Sigmoid colon (tissue), 3 donors: ENCODE data around the gene CDC14A.

Experiments
- POLR2A ChIP-seq, 2 donors: fragments of 450-650 bp; IDR thresholded peaks; one replicate each; pipeline ENCODE4 v1.6.1; 2016; ENCODE audit warnings: antibody characterized with exemption in 2 of 2, mild to moderate bottlenecking in 2 of 2, moderate library complexity in 2 of 2
- TF ChIP-seq, protein P1 (sequence below), 4 experiments: fragments of 450-650 bp in 3 of 4; fragments of 200-600 bp in 1 of 4; IDR thresholded peaks; one replicate each; pipeline ENCODE4 v1.5.1; 2016 to 2019; ENCODE audit warnings: antibody characterized with exemption in 4 of 4, mild to moderate bottlenecking in 3 of 4, moderate library complexity in 2 of 4

DNA sequence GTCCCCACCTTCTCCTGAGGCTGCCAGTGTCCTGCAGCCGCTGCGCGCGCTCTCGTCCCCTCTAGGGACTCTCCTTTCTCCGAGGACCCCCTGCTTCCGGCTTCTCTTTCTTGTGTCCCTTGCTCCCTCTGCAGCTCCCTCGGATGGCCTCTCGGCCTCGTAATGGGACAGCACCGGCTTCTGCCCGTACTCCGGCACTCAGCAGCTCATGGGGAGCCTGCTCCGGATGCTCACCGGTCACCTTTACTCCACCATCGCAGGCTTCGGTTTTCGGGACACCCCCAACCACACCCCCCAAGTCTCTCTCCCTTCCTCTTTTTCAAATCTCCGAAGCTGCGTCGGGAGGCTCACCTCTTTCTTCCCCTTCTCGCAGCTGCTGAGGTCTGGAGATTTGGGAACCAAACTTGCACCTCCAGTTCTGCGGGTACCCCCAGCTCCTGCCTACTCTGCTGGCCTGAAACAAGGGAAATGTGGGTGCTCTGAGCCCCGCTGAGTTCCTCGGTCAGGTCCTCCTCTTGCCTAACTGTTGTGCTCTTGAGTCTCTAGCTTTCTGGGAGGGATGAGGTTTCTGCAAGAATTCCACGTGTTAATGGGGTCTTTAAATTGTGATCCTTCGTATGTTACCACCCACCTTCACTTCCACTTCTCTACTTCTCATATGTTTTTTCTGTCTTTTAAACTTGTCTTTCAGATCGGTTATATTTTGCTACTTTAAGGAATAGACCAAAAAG is 930 bp downstream of the CDC14A start:
- TF ChIP-seq, protein P1, sequence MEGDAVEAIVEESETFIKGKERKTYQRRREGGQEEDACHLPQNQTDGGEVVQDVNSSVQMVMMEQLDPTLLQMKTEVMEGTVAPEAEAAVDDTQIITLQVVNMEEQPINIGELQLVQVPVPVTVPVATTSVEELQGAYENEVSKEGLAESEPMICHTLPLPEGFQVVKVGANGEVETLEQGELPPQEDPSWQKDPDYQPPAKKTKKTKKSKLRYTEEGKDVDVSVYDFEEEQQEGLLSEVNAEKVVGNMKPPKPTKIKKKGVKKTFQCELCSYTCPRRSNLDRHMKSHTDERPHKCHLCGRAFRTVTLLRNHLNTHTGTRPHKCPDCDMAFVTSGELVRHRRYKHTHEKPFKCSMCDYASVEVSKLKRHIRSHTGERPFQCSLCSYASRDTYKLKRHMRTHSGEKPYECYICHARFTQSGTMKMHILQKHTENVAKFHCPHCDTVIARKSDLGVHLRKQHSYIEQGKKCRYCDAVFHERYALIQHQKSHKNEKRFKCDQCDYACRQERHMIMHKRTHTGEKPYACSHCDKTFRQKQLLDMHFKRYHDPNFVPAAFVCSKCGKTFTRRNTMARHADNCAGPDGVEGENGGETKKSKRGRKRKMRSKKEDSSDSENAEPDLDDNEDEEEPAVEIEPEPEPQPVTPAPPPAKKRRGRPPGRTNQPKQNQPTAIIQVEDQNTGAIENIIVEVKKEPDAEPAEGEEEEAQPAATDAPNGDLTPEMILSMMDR (IDR thresholded peaks at IDR 0.05): no peak
- no peak for TF ChIP-seq POLR2A (IDR thresholded peaks at IDR 0.05)
